ENCODE measurements around the gene PARD3B. TPM values are rescaled to one million over a fixed set of nuclear protein-coding genes. Genes with fewer than 3 reads are reported as not detected.

The PARD3B gene
- total and polyA plus RNA-seq, 2 of the 4 experiments (the other 2 are of a cell fraction) = 3.3 to 15.6 TPM

DNA sequence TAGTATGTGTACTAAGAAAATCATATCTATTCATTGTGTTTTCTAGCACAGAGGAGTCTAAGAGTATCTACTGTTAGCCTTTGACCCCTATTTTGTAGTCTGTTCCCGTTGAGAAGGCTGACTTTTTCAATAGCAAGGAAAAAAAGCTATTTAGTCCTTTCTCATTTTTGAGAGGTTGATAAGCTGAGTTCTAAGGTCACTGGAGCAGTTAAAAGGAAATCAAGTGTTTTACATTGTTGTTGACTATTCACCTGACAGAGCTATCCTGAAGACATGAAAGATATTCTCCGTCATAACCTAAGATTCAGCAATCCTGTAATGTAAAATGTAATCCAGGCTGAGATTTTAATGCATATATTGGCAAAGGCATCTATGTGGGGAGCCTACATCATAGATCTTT lies 856.7 kb downstream of the PARD3B start:
- no peak overlapping the region; the same call in 1 of the 2 replicates for H2BK20ac ChIP-seq (ENCODE audit: low read depth, low read length)
- no peak overlapping the region for H2AK5ac ChIP-seq (ENCODE audit: low read depth, low read length)
- dilution Hi-C loops (cut with HindIII; ENCODE audit: low sequenced_read_pairs, unreplicated experiment) (no loop called here), intact Hi-C loops (cut with micrococcal nuclease) (no loop called here), in situ Hi-C loops (cut with MboI; ENCODE audit: low sequenced_read_pairs) (loop anchor here (10.0 kb wide), 1 partner anchor 263 kb away; no protein-coding TSS in a partner anchor)
- ChIA-PET CTCF (no interaction called here), POLR2A (ENCODE audit: unreplicated experiment) (no interaction called here)
- BruUV-seq (replicated peaks) = no TSS peak
- no peak overlapping the region for H2AK9ac ChIP-seq (replicated peaks; ENCODE audit: low read depth, low read length, poor library complexity)
- H3K18ac ChIP-seq (ENCODE audit: low read depth, low read length) = no peak overlapping the region
- H3K4ac ChIP-seq (ENCODE audit: low read depth, low read length) = no peak overlapping the region
- no CpG with 5 or more reads among the region's 2 CpGs for WGBS, 2 experiments (ENCODE audit: extremely low coverage in 2 of 2, insufficient read length in 1 of 2)
- no peak overlapping the region for H4K5ac ChIP-seq (ENCODE audit: low read depth, low read length)
- H3K27me3 ChIP-seq (ENCODE audit: control insufficient read depth, insufficient read depth, low read length) = no peaks in the 10 kb centered on the region
- peaks cover 5% of the 10 kb centered on the region for H3K4me1 ChIP-seq (ENCODE audit: control insufficient read depth, insufficient read depth, low read length)
- no peaks in the 10 kb centered on the region for H3K36me3 ChIP-seq (ENCODE audit: control insufficient read depth, insufficient read depth, low read length)
- H3K56ac ChIP-seq (ENCODE audit: extremely low read depth, insufficient read depth, low read length) = no peak overlapping the region
- no peak overlapping the region for H2BK5ac ChIP-seq (ENCODE audit: low read depth, low read length, poor library complexity, severe bottlenecking)
- H2AFZ ChIP-seq (replicated peaks; ENCODE audit: low read length, poor library complexity) = no peak overlapping the region
- no peak overlapping the region for H2BK120ac ChIP-seq (ENCODE audit: low read depth, low read length)
- H3K4me3 ChIP-seq (ENCODE audit: insufficient read depth, low read depth, low read length) = no peak overlapping the region
- no peak overlapping the region for H3K23ac ChIP-seq (ENCODE audit: low read depth, low read length)
- no peak for ATAC-seq (ENCODE audit: low read depth)
- H4K8ac ChIP-seq (ENCODE audit: low read depth in 2 of 2, low read length in 2 of 2) = no peak overlapping the region
- no peak overlapping the region for H4K91ac ChIP-seq (ENCODE audit: insufficient read depth, low read depth, low read length)
- H3K9me3 ChIP-seq (ENCODE audit: control insufficient read depth, insufficient read depth, low read length) = no peaks in the 10 kb centered on the region
- H3K4me2 ChIP-seq (ENCODE audit: low read depth, low read length) = no peak overlapping the region
- TF ChIP-seq BHLHE40 (IDR thresholded peaks at IDR 0.05; ENCODE audit: low read depth, low read length) (no peak), NFE2L2 (IDR thresholded peaks at IDR 0.05; ENCODE audit: low read depth, low read length) (no peak), CHD1 (IDR thresholded peaks at IDR 0.05; ENCODE audit: low read depth, low read length) (no peak), SMC3 (IDR thresholded peaks at IDR 0.05; ENCODE audit: low read depth, low read length) (no peak)
- TF ChIP-seq, protein P1, sequence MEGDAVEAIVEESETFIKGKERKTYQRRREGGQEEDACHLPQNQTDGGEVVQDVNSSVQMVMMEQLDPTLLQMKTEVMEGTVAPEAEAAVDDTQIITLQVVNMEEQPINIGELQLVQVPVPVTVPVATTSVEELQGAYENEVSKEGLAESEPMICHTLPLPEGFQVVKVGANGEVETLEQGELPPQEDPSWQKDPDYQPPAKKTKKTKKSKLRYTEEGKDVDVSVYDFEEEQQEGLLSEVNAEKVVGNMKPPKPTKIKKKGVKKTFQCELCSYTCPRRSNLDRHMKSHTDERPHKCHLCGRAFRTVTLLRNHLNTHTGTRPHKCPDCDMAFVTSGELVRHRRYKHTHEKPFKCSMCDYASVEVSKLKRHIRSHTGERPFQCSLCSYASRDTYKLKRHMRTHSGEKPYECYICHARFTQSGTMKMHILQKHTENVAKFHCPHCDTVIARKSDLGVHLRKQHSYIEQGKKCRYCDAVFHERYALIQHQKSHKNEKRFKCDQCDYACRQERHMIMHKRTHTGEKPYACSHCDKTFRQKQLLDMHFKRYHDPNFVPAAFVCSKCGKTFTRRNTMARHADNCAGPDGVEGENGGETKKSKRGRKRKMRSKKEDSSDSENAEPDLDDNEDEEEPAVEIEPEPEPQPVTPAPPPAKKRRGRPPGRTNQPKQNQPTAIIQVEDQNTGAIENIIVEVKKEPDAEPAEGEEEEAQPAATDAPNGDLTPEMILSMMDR (conservative IDR thresholded peaks at IDR 0.05; ENCODE audit: low read depth, low read length) = no peak
- no peak for DNase-seq
- no peaks in the 10 kb centered on the region; the same call in 1 of the 2 replicates for H4K20me1 ChIP-seq (ENCODE audit: insufficient read depth, low read length)
- H3K79me1 ChIP-seq (ENCODE audit: low read depth in 1 of 2, low read length in 2 of 2) = no peaks in the 10 kb centered on the region
- H3K27ac ChIP-seq (ENCODE audit: insufficient read depth, low read length) = no peak overlapping the region
- H3K14ac ChIP-seq (replicated peaks; ENCODE audit: low read depth, low read length) = no peak overlapping the region
- no peak overlapping the region for H3K9ac ChIP-seq (ENCODE audit: low read depth, low read length)
- no peak overlapping the region for H2BK15ac ChIP-seq (ENCODE audit: low read depth, low read length)
- no peaks in the 10 kb centered on the region for H3K9me1 ChIP-seq (ENCODE audit: insufficient read depth, low read length)
